G401.6 (cell line): ENCODE results near the gene RAB5B.

ENCODE experiments used
- FAIRE-seq: peaks from 2 replicates; lab custom pipeline; 2012; peaks lifted over from hg19 to GRCh38; lab: Jason Lieb, UNC

RAB5B gene, protein sequence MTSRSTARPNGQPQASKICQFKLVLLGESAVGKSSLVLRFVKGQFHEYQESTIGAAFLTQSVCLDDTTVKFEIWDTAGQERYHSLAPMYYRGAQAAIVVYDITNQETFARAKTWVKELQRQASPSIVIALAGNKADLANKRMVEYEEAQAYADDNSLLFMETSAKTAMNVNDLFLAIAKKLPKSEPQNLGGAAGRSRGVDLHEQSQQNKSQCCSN

DNA sequence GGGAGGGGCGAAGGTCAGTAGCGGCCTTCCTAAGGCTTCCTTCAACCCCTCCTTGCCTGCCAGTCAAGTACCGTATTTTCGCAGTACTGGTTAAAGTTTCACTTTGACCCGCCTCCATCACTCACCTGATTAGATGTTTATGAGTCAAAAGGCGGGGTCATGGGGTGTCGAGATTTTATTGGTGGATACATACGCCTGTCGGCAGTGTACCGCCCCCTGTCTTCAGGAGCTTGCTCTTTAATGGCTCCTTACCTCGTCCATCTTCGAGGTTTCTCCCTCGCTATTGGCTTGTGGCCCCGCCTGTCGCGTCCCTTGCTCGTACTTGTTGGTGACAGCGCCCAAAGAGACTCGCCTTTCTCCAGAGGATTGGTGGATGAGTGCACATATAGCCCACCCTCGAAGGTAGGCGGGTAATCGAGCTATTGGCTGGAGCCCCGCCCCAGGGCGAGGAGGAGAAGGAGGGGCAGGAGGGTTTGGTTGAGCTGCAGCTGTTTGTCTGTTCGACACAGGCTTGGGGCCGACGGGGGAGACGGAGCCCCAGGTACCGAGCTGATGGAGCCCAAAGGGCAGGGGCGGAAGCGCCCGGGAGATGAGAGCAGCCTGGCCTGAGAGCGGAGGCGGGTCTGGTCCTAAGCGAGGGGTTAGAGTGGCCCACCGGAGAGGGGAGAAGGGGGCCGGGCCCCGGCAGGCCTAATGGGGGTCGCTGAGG lies at the start of gene RAB5B:
Gene RAB5B (plus strand): TSS at position 480 of the 709 bp plus-strand sequence. CDS start 12,883 bp downstream, outside the sequence.
- peak; percentile 99 for FAIRE-seq

DNA sequence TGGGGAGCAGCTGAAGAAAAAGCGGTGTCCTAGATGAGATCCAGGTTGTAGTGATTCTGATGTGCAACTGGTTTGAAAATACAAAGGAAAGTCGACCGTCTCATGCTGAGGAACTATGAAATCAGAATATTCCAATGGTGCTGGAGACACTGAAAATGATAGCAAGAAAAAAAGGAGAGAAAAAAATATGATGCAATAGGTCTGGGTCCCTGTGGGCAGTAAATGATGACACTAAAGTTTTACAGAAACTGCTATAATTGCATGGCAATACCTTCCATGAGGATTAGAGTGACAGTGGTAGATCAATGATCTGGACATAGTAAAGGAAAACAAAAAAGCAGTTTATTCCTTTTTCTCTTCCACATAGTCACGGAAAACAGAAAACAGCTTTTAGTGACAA lies 48.5 kb upstream of the RAB5B start:
- no peak for FAIRE-seq

DNA sequence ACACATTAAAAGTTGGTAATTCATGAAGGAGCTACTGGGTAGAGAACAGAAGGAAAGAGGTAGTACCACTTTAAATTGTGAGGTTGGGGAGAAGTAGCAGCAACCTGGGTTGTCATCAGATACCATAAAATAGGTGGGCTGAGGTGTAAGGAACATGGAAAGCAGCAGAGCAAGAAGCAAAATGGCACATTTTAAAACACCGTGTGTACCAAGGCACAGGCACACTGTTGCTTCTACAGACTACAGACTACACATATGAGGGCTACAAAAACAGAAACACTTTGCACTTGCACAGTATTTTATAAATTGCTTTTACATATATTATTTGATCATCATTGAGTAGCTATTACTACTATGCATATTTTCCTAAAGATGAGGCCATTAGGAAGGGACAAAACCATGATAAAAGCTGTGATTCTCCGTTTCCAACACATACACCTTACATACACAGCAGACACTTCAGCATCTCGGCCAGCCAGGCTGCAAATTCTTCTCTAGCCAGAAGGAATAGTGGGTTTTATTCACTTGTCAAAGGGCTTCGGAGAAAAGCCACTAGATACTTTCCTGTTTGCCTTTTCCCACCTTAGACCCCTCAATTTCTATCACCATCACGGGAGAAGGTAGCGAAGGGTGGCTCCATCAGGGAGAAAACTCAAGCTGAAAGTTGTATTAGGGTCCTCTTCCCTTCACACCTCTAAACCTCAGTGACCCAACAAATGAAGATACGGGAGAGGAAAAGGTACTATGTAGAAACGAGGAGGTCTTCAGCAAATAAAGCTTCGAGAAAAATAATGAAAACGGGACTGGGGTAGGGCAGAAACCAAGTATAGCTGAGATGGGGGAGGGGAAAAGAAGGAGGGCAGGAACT lies 47.8 kb upstream of the RAB5B start:
- no peak for FAIRE-seq

DNA sequence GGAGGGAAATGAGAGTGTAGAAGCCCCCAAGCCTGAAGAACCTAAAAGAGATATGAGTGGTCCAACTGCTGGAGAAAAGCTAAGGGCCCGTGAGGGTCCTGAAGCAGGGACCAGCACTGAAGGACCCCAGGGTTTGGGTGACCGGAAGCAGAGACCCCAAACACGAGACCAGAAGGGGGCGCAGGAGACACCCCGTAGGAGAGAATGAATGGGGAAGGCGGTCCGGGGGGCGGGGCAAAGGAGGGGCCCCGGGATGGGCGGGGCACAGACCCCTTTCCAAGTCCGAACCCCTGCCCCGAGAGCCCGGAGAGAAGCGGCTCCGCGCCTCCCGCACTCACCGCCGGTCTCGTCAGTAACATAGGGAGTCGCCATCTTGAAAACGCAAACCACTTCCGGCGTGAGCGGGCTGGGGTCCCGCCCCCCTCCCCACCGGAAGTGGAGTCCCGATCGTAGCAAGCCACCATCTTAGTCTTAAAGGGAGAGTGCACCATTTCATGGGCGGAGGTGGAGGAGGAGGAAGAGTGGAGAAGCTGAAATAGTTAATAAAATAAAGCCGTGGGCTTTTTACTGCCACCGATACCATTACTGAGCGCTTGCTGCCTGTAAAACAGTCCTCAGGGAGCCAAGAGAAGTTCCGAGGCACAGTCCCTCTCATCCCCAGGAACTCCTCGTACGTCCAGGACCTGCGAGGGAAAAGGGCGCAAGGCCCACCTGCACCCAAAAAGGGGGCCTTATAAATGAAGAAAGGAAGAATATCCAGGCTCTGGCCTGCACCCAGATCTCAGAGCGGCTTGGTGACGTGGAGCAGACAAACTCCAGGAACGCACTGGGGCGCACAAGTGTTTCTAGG lies 46.9 kb upstream of the RAB5B start:
- FAIRE-seq = peak; percentile 89

DNA sequence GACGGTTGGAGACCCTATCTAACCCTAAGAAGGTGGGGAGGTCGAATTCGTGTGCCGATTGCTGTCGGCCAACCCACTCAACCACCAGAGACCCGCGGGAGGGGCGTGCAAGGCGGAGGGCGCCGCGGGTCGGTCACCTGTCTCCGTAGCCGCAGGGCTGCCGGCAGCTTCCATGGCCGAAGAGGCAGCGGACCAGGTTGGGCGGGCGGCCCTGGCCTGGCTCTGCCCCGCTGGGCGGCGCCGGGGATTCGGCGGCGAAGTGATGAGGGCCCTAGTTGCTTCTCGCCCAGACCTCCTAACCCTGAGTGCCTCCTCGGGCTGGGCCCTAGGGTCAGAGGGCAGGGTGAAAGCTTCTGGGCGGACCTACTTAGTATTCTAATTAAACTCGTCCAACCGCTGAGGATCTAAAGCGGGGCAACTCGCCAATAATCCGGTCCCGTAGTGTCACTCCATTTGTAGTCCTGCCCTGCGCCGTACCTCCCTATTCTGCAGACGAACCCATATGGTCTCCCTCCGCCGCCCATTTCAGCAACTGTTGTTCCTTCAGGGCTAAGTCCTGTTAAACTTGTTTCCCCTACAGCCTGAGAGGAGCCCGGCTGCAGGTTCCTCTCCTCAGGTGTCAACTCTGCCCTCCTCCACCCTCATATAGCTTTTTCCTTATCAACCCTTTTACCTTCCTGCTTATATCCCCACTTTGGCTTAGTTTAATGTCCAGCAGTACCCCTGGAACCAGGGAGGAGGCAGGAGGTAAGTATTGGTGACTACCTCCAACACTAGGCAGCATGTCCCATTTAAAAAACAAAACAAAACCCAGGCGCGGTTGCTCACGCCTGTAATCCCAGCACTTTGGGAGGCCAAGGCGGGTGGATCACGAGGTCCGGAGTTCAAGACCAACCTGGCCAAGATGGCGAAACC lies 46.0 kb upstream of the RAB5B start, which contains the start of gene PYM1:
Gene PYM1 (minus strand): TSS at position 307 of the 915 bp plus-strand sequence. CDS start 133 bp downstream, at position 174.
- peak; percentile 86 for FAIRE-seq

DNA sequence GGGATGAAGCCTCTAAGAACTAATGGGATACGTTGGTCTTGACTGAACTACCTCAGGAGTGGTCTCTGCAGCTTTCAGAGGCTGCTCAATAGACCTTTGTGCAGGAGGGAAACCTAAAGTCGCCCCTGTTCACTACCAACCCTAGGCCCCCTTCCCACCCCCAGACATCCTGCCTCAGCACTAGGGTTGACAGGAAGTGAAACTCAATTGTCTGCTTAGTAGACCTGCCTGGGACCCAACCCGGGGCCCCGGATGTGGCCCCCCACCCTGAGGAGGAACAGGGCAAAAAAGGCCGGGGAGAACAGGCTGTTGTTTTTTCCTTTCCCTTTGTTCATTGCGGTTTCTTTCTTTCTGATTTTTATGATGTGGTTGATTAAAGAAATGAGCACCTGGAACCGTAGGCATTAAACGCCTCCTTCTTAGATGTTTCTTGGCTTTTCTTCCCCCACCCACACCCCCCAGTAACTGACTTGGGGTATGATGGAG lies 44.5 kb upstream of the RAB5B start:
- no peak for FAIRE-seq

DNA sequence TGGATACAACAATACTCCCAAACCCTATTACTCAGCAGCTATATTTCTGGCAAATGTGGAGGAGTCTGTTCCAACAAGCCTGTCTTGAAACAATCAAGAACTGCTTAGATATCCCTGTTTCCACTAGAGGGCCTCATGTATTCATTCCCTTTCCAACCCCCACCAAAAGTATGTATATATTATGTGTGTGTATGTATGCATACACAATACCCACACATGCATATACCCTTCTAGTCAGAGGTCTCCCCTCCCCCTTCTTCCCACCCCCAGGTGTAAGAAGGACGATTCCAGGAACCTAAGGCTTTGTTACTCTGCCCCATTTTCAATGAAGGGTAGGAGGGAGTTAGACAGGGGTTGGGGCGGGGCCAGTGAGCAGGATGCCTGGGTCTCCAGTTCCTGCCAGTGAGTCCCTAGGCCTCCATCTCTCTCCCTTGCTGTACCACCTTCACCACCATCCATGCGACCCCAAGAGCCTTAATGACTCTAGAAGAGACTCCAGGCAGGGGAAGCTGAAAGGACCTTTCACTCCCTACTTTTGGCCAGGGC lies 43.0 kb upstream of the RAB5B start, which contains the start of gene DGKA:
Gene DGKA (plus strand): TSS at position 392 of the 546 bp plus-strand sequence. CDS start 5,342 bp downstream, outside the sequence.
- FAIRE-seq = peak; percentile 34

DNA sequence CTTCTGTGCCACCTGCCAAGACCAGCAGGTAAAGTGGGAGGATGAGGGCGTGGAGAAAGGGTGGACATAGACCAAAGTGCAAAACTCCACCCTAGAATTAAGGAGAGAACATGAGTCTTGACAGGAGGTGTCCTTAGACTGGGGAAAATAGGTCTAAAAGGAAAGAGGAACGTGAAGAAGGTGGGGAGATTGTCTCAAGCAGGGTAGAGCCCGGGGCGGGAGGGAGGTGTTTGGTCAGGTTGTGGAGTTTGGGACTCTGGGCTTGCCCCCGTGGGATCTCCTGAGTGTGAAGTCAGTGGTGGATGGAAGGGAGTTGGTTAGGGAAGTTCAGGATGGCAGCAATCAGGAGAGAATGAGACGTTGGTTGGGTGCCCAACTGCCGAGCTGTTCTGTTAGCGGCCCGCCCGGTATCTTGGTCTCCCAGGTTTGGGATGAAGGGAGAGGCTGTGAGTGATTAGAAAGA lies 42.5 kb upstream of the RAB5B start:
- FAIRE-seq = no peak

DNA sequence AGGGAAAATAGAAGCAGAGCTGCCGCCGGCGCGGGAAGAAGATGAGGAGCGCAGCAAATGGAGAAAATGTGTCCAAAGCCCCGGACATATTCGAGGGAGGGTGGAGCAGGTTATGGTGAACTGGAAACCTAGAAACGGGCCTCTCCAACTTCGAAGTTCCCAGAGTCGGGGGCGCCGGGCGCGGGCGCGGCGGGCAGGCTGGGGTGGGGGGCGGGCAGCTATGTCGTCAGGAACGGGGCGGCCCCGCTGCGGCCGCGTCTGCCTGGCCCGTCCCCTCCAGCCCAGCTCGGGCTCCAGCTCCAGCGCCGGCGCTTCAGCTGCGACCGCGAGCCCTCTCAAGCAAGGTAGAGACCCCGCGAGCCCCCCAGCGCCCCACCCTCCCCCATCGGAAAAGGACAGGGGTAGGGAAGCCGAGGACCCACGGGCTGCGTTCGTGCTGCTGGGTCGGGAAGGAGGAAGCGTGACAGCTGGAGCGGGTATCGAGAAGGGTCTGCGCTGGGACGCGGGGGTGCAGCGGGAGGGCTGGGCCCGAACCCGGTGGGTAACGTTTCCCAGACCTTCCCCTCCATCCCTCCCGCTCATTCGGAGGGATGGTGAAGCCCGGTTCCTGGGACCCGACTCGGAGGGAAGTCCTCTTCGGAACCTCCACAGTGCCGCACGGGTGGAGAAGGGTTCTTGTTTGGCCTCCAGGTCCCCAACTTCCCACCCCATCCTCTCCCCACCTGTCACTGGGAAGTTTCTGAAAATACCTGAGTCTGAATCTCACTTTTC lies 41.9 kb upstream of the RAB5B start:
- no peak for FAIRE-seq

DNA sequence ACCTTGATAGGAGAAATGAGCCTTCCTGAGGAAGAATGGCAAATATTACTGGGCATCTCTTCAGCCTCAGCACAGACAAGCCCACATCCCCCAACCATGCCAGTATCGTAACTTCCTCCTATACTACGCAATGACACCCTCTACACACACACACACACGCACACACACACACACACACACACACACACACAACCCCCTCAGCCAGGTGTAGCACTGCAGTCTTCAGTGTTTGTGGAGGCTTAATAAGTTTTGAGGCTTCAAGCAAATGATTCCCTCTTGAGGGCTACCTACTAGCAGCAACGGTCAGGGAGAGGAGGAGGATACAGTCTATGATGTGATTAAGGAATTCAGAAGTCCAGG lies 41.3 kb upstream of the RAB5B start:
- no peak for FAIRE-seq

DNA sequence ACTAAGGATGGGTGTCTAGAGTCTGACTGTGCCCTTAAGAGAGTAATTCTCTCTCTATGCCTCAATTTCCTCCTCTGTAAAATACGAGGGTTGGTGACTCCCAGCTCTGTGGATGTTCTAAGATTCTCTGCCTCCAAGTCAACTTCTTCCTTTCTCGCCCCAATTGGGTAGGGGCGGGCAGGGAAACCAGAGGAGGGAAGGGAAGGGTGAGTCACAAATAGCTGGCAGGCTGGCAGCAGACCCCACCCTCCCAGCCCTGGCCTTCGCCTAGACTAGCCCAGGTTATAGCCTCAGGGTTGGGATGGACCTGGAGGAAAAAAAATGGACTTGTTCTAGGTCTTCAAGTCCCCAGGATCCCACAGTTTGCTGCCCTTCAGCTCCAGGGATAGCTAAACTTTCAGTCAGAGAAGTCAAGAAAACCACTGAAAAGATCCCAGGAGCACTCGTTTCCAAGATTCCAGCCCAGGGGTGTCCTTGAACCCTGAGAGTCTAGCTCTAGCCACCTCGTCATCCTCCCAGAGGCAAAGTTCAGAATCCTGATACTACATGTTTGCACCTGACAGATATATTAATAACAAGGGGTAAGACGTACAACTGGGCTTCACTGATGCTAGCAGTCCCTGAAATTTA lies 40.6 kb upstream of the RAB5B start:
- FAIRE-seq = no peak

DNA sequence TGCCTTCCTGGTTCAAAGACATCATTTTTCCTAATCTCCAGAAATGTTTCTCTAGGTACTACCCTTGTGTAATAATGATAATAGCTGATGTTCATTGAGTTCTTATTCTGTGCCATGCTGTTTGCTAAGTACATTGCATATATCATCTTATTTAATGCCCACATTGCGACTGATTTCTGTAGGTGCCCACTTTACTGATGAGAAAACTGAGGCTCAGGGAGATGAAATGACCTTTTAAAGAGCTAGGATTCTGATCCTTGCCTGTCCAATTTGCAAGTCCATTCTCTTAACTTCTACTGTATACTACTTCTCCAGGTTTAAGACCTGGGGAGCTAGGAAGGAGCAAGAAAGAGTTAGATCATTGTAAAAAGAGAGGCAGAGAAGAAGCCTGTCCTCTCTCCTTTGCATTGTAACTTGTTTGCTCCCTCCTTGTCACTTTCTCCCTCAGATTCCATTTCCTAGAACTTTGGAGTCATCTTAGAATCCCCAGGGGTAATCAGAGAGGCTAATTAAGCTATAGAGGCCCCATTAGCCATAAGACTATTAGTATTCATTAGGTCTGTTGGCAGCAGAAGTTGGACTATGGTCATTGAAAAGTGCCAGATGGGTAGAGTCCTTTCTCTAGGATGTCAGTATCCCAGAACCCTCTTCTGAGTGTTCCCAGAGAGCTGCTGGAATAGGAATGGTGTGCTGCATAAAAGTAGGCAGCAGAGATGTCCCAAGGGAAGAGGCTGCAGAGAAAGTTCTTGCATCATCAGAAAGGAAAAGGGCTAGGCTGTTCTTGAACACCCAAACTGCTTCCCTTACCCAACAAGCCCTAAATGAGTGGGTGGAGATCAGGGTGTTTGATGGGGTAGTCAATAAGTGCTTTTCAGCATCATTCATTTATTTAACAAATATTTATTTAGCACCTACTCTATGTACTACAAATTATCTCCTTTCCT lies 39.8 kb upstream of the RAB5B start:
- no peak for FAIRE-seq

DNA sequence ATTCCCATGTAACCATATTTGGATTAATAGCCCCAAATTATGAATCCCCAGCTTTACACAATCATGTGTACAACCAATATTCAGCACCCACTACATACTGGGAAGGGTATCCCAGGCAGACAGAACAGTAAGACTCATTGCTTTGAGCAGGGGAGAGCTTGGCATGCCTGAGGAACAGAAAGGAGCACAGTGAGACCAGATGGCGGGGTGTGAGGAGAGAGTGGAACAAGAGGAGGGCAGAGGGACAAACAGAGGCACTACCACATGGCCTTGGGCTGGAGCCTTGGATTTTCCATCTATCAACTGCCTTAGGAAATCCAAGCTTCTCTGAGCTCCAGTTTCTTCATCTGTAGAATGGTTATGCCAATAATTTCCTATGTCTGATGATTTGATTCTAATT lies 39.1 kb upstream of the RAB5B start:
- FAIRE-seq = no peak

DNA sequence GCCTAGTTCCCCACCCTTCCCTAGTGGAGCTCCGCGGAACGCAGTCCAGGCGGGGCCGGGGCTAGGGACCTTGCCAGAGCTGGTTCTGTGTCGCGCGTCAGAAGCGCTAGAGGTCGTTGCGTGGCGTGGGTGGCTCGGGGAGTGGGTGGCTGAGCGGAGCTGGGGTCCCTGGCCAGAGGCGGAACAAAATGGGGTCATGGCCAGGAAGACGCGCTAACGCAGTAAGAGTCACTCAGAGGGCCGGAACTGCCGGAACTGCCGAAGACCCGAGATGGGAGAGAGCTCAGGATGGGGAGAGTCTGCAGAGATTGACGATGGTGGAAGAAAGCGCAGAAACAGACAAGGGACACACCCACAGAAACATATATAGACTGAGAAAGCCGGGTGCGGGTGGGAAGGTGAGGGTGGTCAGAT lies 38.1 kb upstream of the RAB5B start:
- no peak for FAIRE-seq

DNA sequence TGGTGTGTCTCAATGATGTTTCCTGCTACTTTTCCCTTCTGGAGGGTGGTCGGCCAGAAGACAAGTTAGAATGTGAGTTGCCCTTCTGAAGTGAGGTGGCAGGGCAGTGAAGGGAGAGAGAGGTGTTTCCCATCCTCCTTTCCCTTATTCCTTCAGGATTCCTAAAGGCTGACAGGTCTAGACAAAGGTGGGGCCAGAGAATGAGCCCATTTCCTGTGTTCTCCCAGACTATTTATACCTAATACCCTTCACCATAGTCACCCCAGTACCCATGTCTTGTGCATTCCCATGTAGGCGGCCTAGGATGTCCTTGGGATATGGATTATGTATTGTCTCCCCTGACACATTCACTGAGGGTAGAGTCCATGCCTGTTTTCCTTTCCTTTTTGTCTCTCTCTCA lies 35.9 kb upstream of the RAB5B start:
- FAIRE-seq = no peak

DNA sequence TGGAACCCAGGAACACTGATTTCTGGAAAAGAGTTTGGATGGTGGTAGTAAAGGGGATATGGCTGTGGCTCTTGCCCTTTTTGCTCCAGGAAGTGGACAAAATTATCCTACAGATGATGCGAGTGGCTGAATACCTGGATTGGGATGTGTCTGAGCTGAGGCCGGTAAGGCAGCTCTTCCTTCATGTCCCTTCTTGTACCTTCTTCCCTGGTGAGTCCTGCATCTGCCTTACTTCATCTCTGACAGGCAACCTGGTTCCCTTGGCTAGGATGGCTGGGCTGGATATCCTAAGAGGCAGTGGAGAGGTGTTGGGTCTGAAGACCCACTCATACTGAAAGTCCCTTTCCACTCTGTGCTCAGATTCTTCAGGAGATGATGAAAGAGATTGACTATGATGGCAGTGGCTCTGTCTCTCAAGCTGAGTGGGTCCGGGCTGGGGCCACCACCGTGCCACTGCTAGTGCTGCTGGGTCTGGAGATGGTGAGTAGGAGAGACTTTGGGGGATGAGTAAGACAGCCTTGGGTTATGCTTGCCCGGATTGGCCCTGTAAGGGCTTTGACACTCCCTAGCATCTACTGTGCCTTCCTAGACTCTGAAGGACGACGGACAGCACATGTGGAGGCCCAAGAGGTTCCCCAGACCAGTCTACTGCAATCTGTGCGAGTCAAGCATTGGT lies 34.9 kb upstream of the RAB5B start:
- no peak for FAIRE-seq

DNA sequence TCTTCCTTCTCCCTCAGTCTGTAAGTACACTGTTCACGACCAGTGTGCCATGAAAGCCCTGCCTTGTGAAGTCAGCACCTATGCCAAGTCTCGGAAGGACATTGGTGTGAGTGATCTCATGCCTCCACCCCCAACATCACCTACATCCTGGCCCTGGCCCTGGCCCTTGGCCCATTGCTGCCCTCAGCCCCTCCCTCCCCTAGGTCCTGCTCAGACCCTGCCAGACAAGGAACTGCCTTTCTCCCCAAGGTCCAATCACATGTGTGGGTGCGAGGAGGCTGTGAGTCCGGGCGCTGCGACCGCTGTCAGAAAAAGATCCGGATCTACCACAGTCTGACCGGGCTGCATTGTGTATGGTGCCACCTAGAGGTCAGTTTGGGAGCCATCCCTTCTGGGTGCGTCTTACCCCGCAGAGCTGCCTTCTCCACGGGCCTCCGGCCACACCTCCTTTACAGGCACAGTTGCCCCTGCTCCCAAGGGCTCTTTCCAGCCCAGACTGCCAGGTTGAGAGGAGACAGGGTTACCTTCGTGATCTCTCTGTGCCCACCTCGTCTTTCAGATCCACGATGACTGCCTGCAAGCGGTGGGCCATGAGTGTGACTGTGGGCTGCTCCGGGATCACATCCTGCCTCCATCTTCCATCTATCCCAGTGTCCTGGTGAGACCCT lies 33.7 kb upstream of the RAB5B start:
- peak; percentile 61 for FAIRE-seq
